Measurements from ENCODE around the gene AUTS2.

AUTS2 gene

GRCh38 chr7:69696686-69697685 lies 98.7 kb downstream of the AUTS2 start:
- CTCF ChIA-PET: interaction anchor here (0.8 to 1.1 kb wide), 3 partner anchors 14 to 32 kb away, joined by 3 to 4 read pairs (median 3); no protein-coding TSS in a partner anchor
- H3K36me3 ChIP-seq (ENCODE audit: control insufficient read depth in 2 of 2, insufficient read depth in 1 of 2, low read length in 2 of 2): no peaks in the 10 kb centered on the region
- H3K4me3 ChIP-seq (ENCODE audit: low read depth, low read length): no peak overlapping the region
- no peaks in the 10 kb centered on the region for H3K9me3 ChIP-seq (ENCODE audit: control insufficient read depth, insufficient read depth, low read depth, low read length)
- POLR2A ChIA-PET: interaction anchor here (0.5 kb wide), 1 partner anchor 32 kb away, joined by 5 read pairs; no protein-coding TSS in a partner anchor
- TF ChIP-seq ZNF521 (tag by site-specific recombination; IDR thresholded peaks at IDR 0.05) (no peak), ZNF148 (tag by site-specific recombination; IDR thresholded peaks at IDR 0.05; ENCODE audit: borderline replicate concordance) (no peak), BCL6B (tag by site-specific recombination; IDR thresholded peaks at IDR 0.05) (no peak), ZNF776 (tag by site-specific recombination; IDR thresholded peaks at IDR 0.05; ENCODE audit: borderline replicate concordance) (no peak), ZNF76 (tag by site-specific recombination; IDR thresholded peaks at IDR 0.05; ENCODE audit: borderline replicate concordance, low read depth) (no peak), FEZF1 (tag by site-specific recombination; IDR thresholded peaks at IDR 0.05) (no peak), ZNF747 (tag by site-specific recombination; IDR thresholded peaks at IDR 0.05) (no peak), ZNF248 (tag by site-specific recombination; IDR thresholded peaks at IDR 0.05) (no peak), ZNF292 (tag by site-specific recombination; IDR thresholded peaks at IDR 0.05; ENCODE audit: borderline replicate concordance, low read depth) (no peak), ZNF514 (tag by site-specific recombination; IDR thresholded peaks at IDR 0.05) (no peak)
- H3K27ac ChIP-seq (ENCODE audit: extremely low read depth, low read depth, low read length): no peak overlapping the region
- H3K4me1 ChIP-seq (ENCODE audit: control insufficient read depth, insufficient read depth, low read length): peaks cover 23% of the 10 kb centered on the region

GRCh38 chr7:69698109-69698825 lies 100.0 kb downstream of the AUTS2 start:
- Histone ChIP-seq H3K4me1 (ENCODE audit: control insufficient read depth, insufficient read depth, low read length) (peaks cover 31% of the 10 kb centered on the region), H3K4me3 (ENCODE audit: low read depth, low read length) (no peak overlapping the region), H3K36me3 (ENCODE audit: control insufficient read depth in 2 of 2, insufficient read depth in 1 of 2, low read length in 2 of 2) (no peaks in the 10 kb centered on the region), H3K27ac (ENCODE audit: extremely low read depth, low read depth, low read length) (no peak overlapping the region), H3K9me3 (ENCODE audit: control insufficient read depth, insufficient read depth, low read depth, low read length) (no peaks in the 10 kb centered on the region)
- ChIA-PET POLR2A (interaction anchor here (0.5 kb wide), 1 partner anchor 31 kb away, joined by 5 read pairs; no protein-coding TSS in a partner anchor), CTCF (interaction anchor here (0.8 to 1.1 kb wide), 2 partner anchors 12 to 33 kb away, joined by 3 to 4 read pairs; no protein-coding TSS in a partner anchor)
- TF ChIP-seq ZNF26 (tag by site-specific recombination; IDR thresholded peaks at IDR 0.05) (no peak), ZNF366 (tag by site-specific recombination; conservative IDR thresholded peaks at IDR 0.05) (no peak), ZNF148 (tag by site-specific recombination; IDR thresholded peaks at IDR 0.05; ENCODE audit: borderline replicate concordance) (no peak), ZFP3 (tag by site-specific recombination; IDR thresholded peaks at IDR 0.05; ENCODE audit: low read depth) (no peak), ZNF629 (tag by site-specific recombination; IDR thresholded peaks at IDR 0.05) (no peak), HOXA7 (CRISPR knock-in tag; IDR thresholded peaks at IDR 0.05; ENCODE audit: borderline replicate concordance) (no peak), TCF7L2 (IDR thresholded peaks at IDR 0.05; ENCODE audit: borderline replicate concordance, low read depth, low read length) (no peak), ZNF677 (tag by site-specific recombination; IDR thresholded peaks at IDR 0.05) (no peak), ZNF830 (tag by site-specific recombination; IDR thresholded peaks at IDR 0.05; ENCODE audit: low read depth) (no peak), ZNF10 (tag by site-specific recombination; IDR thresholded peaks at IDR 0.05) (no peak), ZNF48 (tag by site-specific recombination; IDR thresholded peaks at IDR 0.05) (no peak), ZNF223 (tag by site-specific recombination; IDR thresholded peaks at IDR 0.05) (no peak), ZNF660 (tag by site-specific recombination; IDR thresholded peaks at IDR 0.05) (no peak)
